K562 (cell line): ENCODE results near the gene CCM2. TPM values are rescaled to one million over a fixed set of nuclear protein-coding genes. Genes with fewer than 3 reads are reported as not detected.

Source experiments
- BHLHE40 ChIP-seq: IDR thresholded peaks from 2 replicates; pipeline ENCODE4 v1.6.1; 2011; ENCODE audit warnings: low read length, improper control_type of control experiment
- CAMTA2 ChIP-seq: fragments of 250-450 bp; sonication (Bioruptor Pico); conservative IDR thresholded peaks from 2 replicates; pipeline ENCODE4 v1.5.1; 2022
- E2F8 ChIP-seq: fragments of 450-650 bp; IDR thresholded peaks from 2 replicates; pipeline ENCODE4 v1.7.1; 2018; ENCODE audit warnings: mild to moderate bottlenecking, low read depth; ENCODE audit not compliant: partially characterized antibody
- KDM2B ChIP-seq: fragments of 250-450 bp; sonication (Bioruptor Pico); IDR thresholded peaks from 2 replicates; pipeline ENCODE4 v1.8.0; 2021; ENCODE audit warnings: mild to moderate bottlenecking, moderate library complexity
- L3MBTL2 ChIP-seq: fragments of 450-650 bp; IDR thresholded peaks from 2 replicates; pipeline ENCODE4 v1.6.1; 2016; ENCODE audit warnings: mild to moderate bottlenecking, moderate library complexity
- MTA3 ChIP-seq: fragments of 450-650 bp; formaldehyde crosslinking; IDR thresholded peaks from 2 replicates; pipeline ENCODE4 v1.6.1; 2017; ENCODE audit warnings: mild to moderate bottlenecking, borderline replicate concordance
- SAFB ChIP-seq: fragments of 200-400 bp; formaldehyde crosslinking; IDR thresholded peaks from 2 replicates; pipeline ENCODE4 v1.6.1; 2017; ENCODE audit warnings: low read depth, low read length, borderline replicate concordance
- SMARCE1 ChIP-seq: fragments of 450-650 bp; IDR thresholded peaks from 2 replicates; pipeline ENCODE4 v1.7.1; 2016; ENCODE audit warnings: mild to moderate bottlenecking
- SNRNP70 ChIP-seq: fragments of 200-400 bp; formaldehyde crosslinking; optimal IDR thresholded peaks from 2 replicates; pipeline ENCODE3; 2017; ENCODE audit warnings: low read depth, low read length
- TARDBP ChIP-seq: fragments of 450-650 bp; IDR thresholded peaks from 2 replicates; pipeline ENCODE4 v1.6.1; 2016
- THRA ChIP-seq: fragments of 450-650 bp; IDR thresholded peaks from 2 replicates; pipeline ENCODE4 v1.6.1; 2017; ENCODE audit warnings: mild to moderate bottlenecking, moderate library complexity
- ZBTB40 ChIP-seq, 2 experiments: fragments of 450-650 bp in 1 of 2; sonication (generic) in 1 of 2; formaldehyde crosslinking in 1 of 2; IDR thresholded peaks; 2 replicates each; pipeline versions ENCODE4 v1.7.1 to v1.9.0; 2016 to 2022; ENCODE audit warnings: inconsistent platforms in 1 of 2, mild to moderate bottlenecking in 1 of 2, missing genetic modification reagents in 1 of 2
- ZNF174 ChIP-seq: fragments of 250-450 bp; sonication (Bioruptor Pico); IDR thresholded peaks from 2 replicates; pipeline ENCODE4 v1.4.0; 2020; ENCODE audit warnings: mild to moderate bottlenecking
- ZNF3 ChIP-seq: fragments of 250-450 bp; sonication (Bioruptor Pico); IDR thresholded peaks from 2 replicates; pipeline ENCODE4 v1.5.0; 2021; ENCODE audit warnings: mild to moderate bottlenecking, moderate library complexity
- polyA plus RNA-seq, 8 experiments: library from polyadenylated mRNA; depleted of rRNA in 4 of 8; stranded (reverse) in 5 of 8; unstranded in 3 of 8; fragments of >200 nt; fragmentation: Nextera tagmentation in 2 of 8; fragmentation: Illumina TruSeq in 1 of 8; extraction: Ambion mirVana in 2 of 8; extraction: Trizol in 1 of 8; gene quantifications; 2 replicates each; pipeline versions ENCODE4 v1.2.1 to v1.2.3, GENCODE V29; 2011 to 2014; ENCODE audit warnings: inconsistent platforms in 1 of 8, missing spikeins in 1 of 8
- total RNA-seq, 7 experiments: library from RNA; depleted of rRNA in 6 of 7; stranded (reverse); fragments of >200 nt in 6 of 7; fragmentation: Illumina TruSeq in 2 of 7; extraction: Trizol in 2 of 7; gene quantifications; 2 replicates each; pipeline versions ENCODE4 v1.2.1 to v1.2.3, GENCODE V29; 2011 to 2021; ENCODE audit warnings: low replicate concordance in 1 of 7

Gene CCM2
- total and polyA plus RNA-seq, 9 of the 15 experiments (the other 6 are each of a cell fraction or from before 2014, with no cell fraction given): 0.41 to 38.6 (median 25.9) TPM

GRCh38 chr7:44986218-44987053 lies 13.6 kb upstream of the CCM2 start (continued):
- no peak; the same call in 1 of the 2 replicates for TF ChIP-seq ZBTB40 (IDR thresholded peaks at IDR 0.05)
- TF ChIP-seq ZBTB40 (CRISPR knock-in tag; IDR thresholded peaks at IDR 0.05): no peak
- TF ChIP-seq SAFB: no peak; the same call in 1 of the 2 replicates
- peak; percentile 89; the same call in 1 of the 2 replicates for TF ChIP-seq TARDBP
- no peak for TF ChIP-seq CAMTA2 (CRISPR knock-in tag)
- TF ChIP-seq SNRNP70: no peak
- TF ChIP-seq SMARCE1: no peak; the same call in 1 of the 2 replicates
- peak; percentile 20; the same call in 1 of the 2 replicates for TF ChIP-seq BHLHE40
- peak; percentile 94 for TF ChIP-seq L3MBTL2
- peak; percentile 51 for TF ChIP-seq E2F8
- no peak for TF ChIP-seq ZNF3 (CRISPR knock-in tag)
- peak; percentile 49; the same call in 1 of the 2 replicates for TF ChIP-seq KDM2B (CRISPR knock-in tag)
- no peak for TF ChIP-seq ZNF174 (CRISPR knock-in tag)
- TF ChIP-seq THRA: no peak
- TF ChIP-seq MTA3: peak; percentile 97
